Fibroblast of upper back skin (primary cell): ENCODE data around the gene HNF4A.

Experiments used
- DNase-seq: peaks from one replicate; pipeline ENCODE4 v3.0.0-alpha.2; 2013

HNF4A gene

GRCh38 chr20:44406572-44407137 lies 51.2 kb downstream of the HNF4A start:
- DNase-seq: no peak

GRCh38 chr20:44407402-44408184 lies 52.1 kb downstream of the HNF4A start:
- DNase-seq: peak; percentile 29

GRCh38 chr20:44409132-44409600 lies 53.7 kb downstream of the HNF4A start:
- DNase-seq: peak; percentile 82

- DNase-seq: no peak
Measured at GRCh38 chr20:44410583-44411019, 55.1 kb downstream of the HNF4A start.

GRCh38 chr20:44411020-44411756 lies 55.7 kb downstream of the HNF4A start:
- no peak for DNase-seq

- no peak for DNase-seq
Measured at GRCh38 chr20:44411757-44412401, 56.4 kb downstream of the HNF4A start.

- no peak for DNase-seq
Measured at GRCh38 chr20:44412402-44413144, 57.1 kb downstream of the HNF4A start.

- DNase-seq: no peak
Measured at GRCh38 chr20:44413575-44414345, 58.3 kb downstream of the HNF4A start.

- no peak for DNase-seq
Measured at GRCh38 chr20:44414346-44414714, 58.8 kb downstream of the HNF4A start.

- no peak for DNase-seq
Measured at GRCh38 chr20:44414808-44415207, 59.3 kb downstream of the HNF4A start.

GRCh38 chr20:44415833-44416715 lies 60.6 kb downstream of the HNF4A start:
- no peak for DNase-seq

- no peak for DNase-seq
Measured at GRCh38 chr20:44418069-44418905, 62.8 kb downstream of the HNF4A start.

GRCh38 chr20:44419131-44419844 lies 63.8 kb downstream of the HNF4A start:
- DNase-seq: no peak

- no peak for DNase-seq
Measured at GRCh38 chr20:44420497-44420896, 65.0 kb downstream of the HNF4A start.

- DNase-seq: no peak
Measured at GRCh38 chr20:44422083-44422482, 66.6 kb downstream of the HNF4A start.

- DNase-seq: no peak
Measured at GRCh38 chr20:44423480-44423879, 68.0 kb downstream of the HNF4A start.

- no peak for DNase-seq
Measured at GRCh38 chr20:44424039-44424495, 68.6 kb downstream of the HNF4A start.

GRCh38 chr20:44425923-44426322 lies 70.4 kb downstream of the HNF4A start:
- no peak for DNase-seq
